ENCODE measurements around the gene ART1. TPM values are rescaled to one million over a fixed set of nuclear protein-coding genes. Genes with fewer than 3 reads are reported as not detected.

ART1 gene
- total and polyA plus RNA-seq, 2 of the 8 experiments (the other 6 are each of a cell fraction or from before 2014, with no cell fraction given): not detected

DNA sequence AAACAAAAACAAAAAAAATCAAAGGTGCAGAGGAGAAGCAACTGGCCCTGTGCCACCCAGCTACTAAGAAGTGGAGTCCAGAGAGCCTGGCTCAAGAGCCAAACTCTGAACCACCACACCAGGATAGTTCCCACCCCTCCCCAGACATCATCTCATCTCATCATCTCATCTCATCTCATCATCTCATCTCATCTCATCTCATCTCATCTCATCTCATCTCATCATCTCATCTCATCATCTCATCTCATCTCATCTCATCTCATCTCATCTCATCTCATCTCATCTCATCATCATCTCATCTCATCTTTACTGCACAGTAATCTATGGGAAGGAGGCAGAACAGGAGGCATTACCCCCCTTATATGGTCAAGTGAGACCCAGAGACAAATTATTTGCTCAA, 17.9 kb downstream of the ART1 start:
- no peak overlapping the region for H2BK12ac ChIP-seq (ENCODE audit: low read depth, low read length)
- H3K36me3 ChIP-seq (ENCODE audit: control insufficient read depth in 2 of 4, insufficient read depth in 4 of 4, low read length in 3 of 4): peaks cover 0 to 8% (median 2%) of the 10 kb centered on the region in 4 experiments; a peak in 2 of 8 replicates
- H3K4ac ChIP-seq (replicated peaks; ENCODE audit: insufficient read length, low read depth, low read length): no peak overlapping the region
- H3K4me2 ChIP-seq (ENCODE audit: insufficient read depth in 1 of 2, low read depth in 2 of 2, low read length in 2 of 2): no peak overlapping the region
- no peak overlapping the region for H4K91ac ChIP-seq (replicated peaks; ENCODE audit: insufficient read length, low read length)
- FAIRE-seq: no peak
- H4K8ac ChIP-seq (ENCODE audit: extremely low read depth, insufficient read depth, low read length): no peak overlapping the region
- no peaks in the 10 kb centered on the region for H3K4me1 ChIP-seq (replicated peaks in 1 of 4; ENCODE audit: control insufficient read depth in 3 of 4, insufficient read depth in 4 of 4, low read length in 3 of 4)
- H3K56ac ChIP-seq (replicated peaks; ENCODE audit: insufficient read length, low read depth, low read length): no peak overlapping the region
- H3K23ac ChIP-seq (ENCODE audit: insufficient read length): no peak overlapping the region
- no peak overlapping the region for H2AFZ ChIP-seq (ENCODE audit: low read length)
- no peaks in the 10 kb centered on the region for H3K9me3 ChIP-seq (ENCODE audit: insufficient read depth in 2 of 2, low read depth in 1 of 2, low read length in 1 of 2)
- no peak overlapping the region for H4K5ac ChIP-seq (ENCODE audit: insufficient read length, low read depth, low read length)
- no peak overlapping the region for H3K18ac ChIP-seq (ENCODE audit: extremely low read depth, low read length)
- ChIA-PET POLR2A (ENCODE audit: partially characterized antibody) (no interaction called here), CTCF (ENCODE audit: partially characterized antibody) (no interaction called here)
- H2BK5ac ChIP-seq (ENCODE audit: low read depth, low read length): no peak overlapping the region
- H2AK5ac ChIP-seq (ENCODE audit: low read depth, low read length): no peak overlapping the region
- H3K79me2 ChIP-seq (ENCODE audit: control insufficient read depth in 1 of 2, insufficient read depth in 2 of 2, low read length in 2 of 2): no peaks in the 10 kb centered on the region
- H3K4me3 ChIP-seq (ENCODE audit: extremely low read depth in 1 of 4, insufficient read depth in 2 of 4, low read depth in 3 of 4, low read length in 4 of 4): no peak overlapping the region
- H2BK20ac ChIP-seq (ENCODE audit: low read length): no peak overlapping the region
- H3K14ac ChIP-seq (ENCODE audit: insufficient read length): no peak overlapping the region
- H3K27ac ChIP-seq (ENCODE audit: low read depth, low read length): no peak overlapping the region
- H3K79me1 ChIP-seq (ENCODE audit: low read depth, low read length): no peaks in the 10 kb centered on the region
- TF ChIP-seq, protein P1, sequence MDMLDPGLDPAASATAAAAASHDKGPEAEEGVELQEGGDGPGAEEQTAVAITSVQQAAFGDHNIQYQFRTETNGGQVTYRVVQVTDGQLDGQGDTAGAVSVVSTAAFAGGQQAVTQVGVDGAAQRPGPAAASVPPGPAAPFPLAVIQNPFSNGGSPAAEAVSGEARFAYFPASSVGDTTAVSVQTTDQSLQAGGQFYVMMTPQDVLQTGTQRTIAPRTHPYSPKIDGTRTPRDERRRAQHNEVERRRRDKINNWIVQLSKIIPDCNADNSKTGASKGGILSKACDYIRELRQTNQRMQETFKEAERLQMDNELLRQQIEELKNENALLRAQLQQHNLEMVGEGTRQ (IDR thresholded peaks at IDR 0.05; ENCODE audit: low read length): no peak
- TF ChIP-seq TAF1 (IDR thresholded peaks at IDR 0.05; ENCODE audit: low read depth, low read length) (no peak), HDAC2 (IDR thresholded peaks at IDR 0.05; ENCODE audit: borderline replicate concordance in 1 of 2, low read depth in 2 of 2, low read length in 2 of 2) (no peak), YY1 (IDR thresholded peaks at IDR 0.05; ENCODE audit: low read depth, low read length) (no peak), EP300 (IDR thresholded peaks at IDR 0.05; ENCODE audit: borderline replicate concordance in 1 of 2, low read depth in 2 of 2, low read length in 2 of 2) (no peak), SAP30 (IDR thresholded peaks at IDR 0.05; ENCODE audit: insufficient read depth, insufficient replicate concordance, low read length) (no peak), EGR1 (IDR thresholded peaks at IDR 0.05; ENCODE audit: borderline replicate concordance, low read depth, low read length) (no peak), CTBP2 (IDR thresholded peaks at IDR 0.05; ENCODE audit: borderline replicate concordance, insufficient read depth, insufficient read length, low read length) (no peak), FOSL1 (IDR thresholded peaks at IDR 0.05; ENCODE audit: insufficient read depth, low read depth, low read length) (no peak), GTF2F1 (IDR thresholded peaks at IDR 0.05; ENCODE audit: borderline replicate concordance, low read depth, low read length) (no peak)
- H2BK15ac ChIP-seq (ENCODE audit: low read length): no peak overlapping the region
- H4K20me1 ChIP-seq (replicated peaks in 1 of 2; ENCODE audit: control insufficient read depth in 1 of 2, insufficient read depth in 2 of 2, low read length in 2 of 2): peaks cover 0 to 2% of the 10 kb centered on the region in 2 experiments
- H3K23me2 ChIP-seq (ENCODE audit: low read depth, low read length): no peaks in the 10 kb centered on the region
- H3K9ac ChIP-seq (replicated peaks in 1 of 4; ENCODE audit: extremely low read depth in 1 of 4, low read depth in 3 of 4, low read length in 3 of 4): no peak overlapping the region
- DNase-seq (ENCODE audit: low read depth in 1 of 2, low spot score in 2 of 2): no peak
- no peaks in the 10 kb centered on the region for H3K27me3 ChIP-seq (replicated peaks in 1 of 4; ENCODE audit: control insufficient read depth in 3 of 4, extremely low read depth in 1 of 4, insufficient read depth in 3 of 4, low read length in 3 of 4)
- H2BK120ac ChIP-seq (replicated peaks; ENCODE audit: low read depth, low read length): no peak overlapping the region

Measured in H1 (cell line).